GM23338 (cell line): ENCODE data around the gene PHC1. TPM values are rescaled to one million over a fixed set of nuclear protein-coding genes. Genes with fewer than 3 reads are reported as not detected.
A peak's percentile ranks its signal among the peaks of the same experiment; 100 is the strongest.

Experiments used
- ATAC-seq: fragments of 200-7000 bp; cut with Tn5 transposase; 3 replicates; pipeline ENCODE4 v1.9.1; 2020
- DNase-seq: peaks from one replicate; pipeline ENCODE4 v3.0.0-alpha.2; 2015; ENCODE audit warnings: low spot score
- H2AFZ ChIP-seq: fragments of 200-600 bp; sonication (generic); 2 replicates; pipeline ENCODE4 v1.8.0; 2016; ENCODE audit warnings: antibody characterized with exemption, mild to moderate bottlenecking, moderate library complexity
- H3F3A ChIP-seq: fragments of 200-600 bp; sonication (generic); replicated peaks from 2 replicates; pipeline ENCODE4 v1.8.0; 2017; ENCODE audit warnings: antibody characterized with exemption, mixed run types, low read depth
- H3K27ac ChIP-seq: fragments of 200-600 bp; sonication (generic); 2 replicates; pipeline ENCODE4 v1.6.1; 2016; ENCODE audit warnings: low read depth
- H3K27me3 ChIP-seq: fragments of 200-600 bp; sonication (generic); 2 replicates; pipeline ENCODE4 v1.8.0; 2016; ENCODE audit warnings: mild to moderate bottlenecking, mixed run types, moderate library complexity; ENCODE audit not compliant: insufficient read depth
- H3K36me3 ChIP-seq: fragments of 200-600 bp; sonication (generic); 2 replicates; pipeline ENCODE4 v1.8.0; 2016; ENCODE audit warnings: mild to moderate bottlenecking; ENCODE audit not compliant: insufficient read depth
- H3K4me1 ChIP-seq: fragments of 200-600 bp; sonication (generic); 2 replicates; pipeline ENCODE4 v1.8.0; 2016; ENCODE audit warnings: mild to moderate bottlenecking, moderate library complexity; ENCODE audit not compliant: insufficient read depth
- H3K4me2 ChIP-seq: fragments of 200-600 bp; sonication (generic); 2 replicates; pipeline ENCODE4 v1.7.1; 2017; ENCODE audit warnings: mixed run types
- H3K4me3 ChIP-seq: fragments of 200-600 bp; sonication (generic); 2 replicates; pipeline ENCODE4 v1.6.1; 2016; ENCODE audit warnings: mixed run types
- H3K79me2 ChIP-seq: fragments of 200-600 bp; sonication (generic); replicated peaks from 2 replicates; pipeline ENCODE4 v1.8.0; 2017; ENCODE audit warnings: mild to moderate bottlenecking; ENCODE audit not compliant: insufficient read depth
- H3K9me2 ChIP-seq: fragments of 200-600 bp; sonication (generic); 2 replicates; pipeline ENCODE4 v1.8.0; 2017; ENCODE audit not compliant: insufficient read depth
- H4K20me1 ChIP-seq: fragments of 200-600 bp; sonication (generic); replicated peaks from 2 replicates; pipeline ENCODE4 v1.8.0; 2017; ENCODE audit warnings: mild to moderate bottlenecking; ENCODE audit not compliant: insufficient read depth
- H3K27ac Mint-ChIP-seq: 2 replicates; pipeline ENCODE4 v1.8.0; 2020; ENCODE audit warnings: inconsistent platforms, mild to moderate bottlenecking, moderate library complexity, mixed read lengths
- H3K27me3 Mint-ChIP-seq: 3 replicates; pipeline ENCODE4 v1.8.0; 2022; ENCODE audit warnings: low read depth, mild to moderate bottlenecking, moderate library complexity, mixed read lengths, inconsistent platforms; ENCODE audit not compliant: insufficient read depth, poor library complexity
- H3K36me3 Mint-ChIP-seq: 3 replicates; pipeline ENCODE4 v1.8.0; 2021; ENCODE audit warnings: low read depth, mild to moderate bottlenecking, inconsistent platforms, moderate library complexity, mixed read lengths
- H3K4me1 Mint-ChIP-seq: 3 replicates; pipeline ENCODE4 v1.8.0; 2020; ENCODE audit warnings: mild to moderate bottlenecking, inconsistent platforms, mixed read lengths
- H3K4me3 Mint-ChIP-seq: 3 replicates; pipeline ENCODE4 v1.8.0; 2021; ENCODE audit warnings: moderate library complexity, mild to moderate bottlenecking, inconsistent platforms, mixed read lengths
- H3K9me3 Mint-ChIP-seq: 3 replicates; pipeline ENCODE4 v1.8.0; 2020; ENCODE audit warnings: moderate library complexity, mild to moderate bottlenecking, inconsistent platforms, mixed read lengths
- EZH2phosphoT487 ChIP-seq: fragments of 200-600 bp; sonication (generic); IDR thresholded peaks from one replicate; pipeline ENCODE4 v1.8.1; 2018; ENCODE audit warnings: antibody characterized with exemption; ENCODE audit not compliant: unreplicated experiment
- JUNB ChIP-seq: IDR thresholded peaks from one replicate; pipeline ENCODE4 v1.6.1; 2016; ENCODE audit warnings: antibody characterized with exemption; ENCODE audit not compliant: unreplicated experiment
- NANOG ChIP-seq: IDR thresholded peaks from 2 replicates; pipeline ENCODE4 v1.6.1; 2016; ENCODE audit warnings: antibody characterized with exemption, borderline replicate concordance
- POLR2AphosphoS5 ChIP-seq: IDR thresholded peaks from 2 replicates; pipeline ENCODE4 v1.6.1; 2016; ENCODE audit warnings: antibody characterized with exemption, low read depth
- STAT1 ChIP-seq: IDR thresholded peaks from one replicate; pipeline ENCODE4 v1.6.1; 2016; ENCODE audit warnings: antibody characterized with exemption; ENCODE audit not compliant: unreplicated experiment
- ZNF114 ChIP-seq: fragments of 250-450 bp; sonication (Bioruptor Pico); IDR thresholded peaks from 2 replicates; pipeline ENCODE4 v1.5.0; 2020; ENCODE audit warnings: mild to moderate bottlenecking, moderate library complexity
- ZNF331 ChIP-seq: fragments of 250-450 bp; sonication (Bioruptor Pico); IDR thresholded peaks from 2 replicates; pipeline ENCODE4 v1.5.0; 2020; ENCODE audit warnings: low read depth, mild to moderate bottlenecking, moderate library complexity
- polyA plus RNA-seq: library from polyadenylated mRNA; unstranded; fragments of >200 nt; fragmentation: Nextera tagmentation; extraction: Ambion mirVana; gene quantifications from 2 replicates; pipeline ENCODE4 v1.2.1, GENCODE V29; 2016
- total RNA-seq: library from RNA; depleted of rRNA; stranded (reverse); fragments of >200 nt; shearing (Covaris generic); gene quantifications from 2 replicates; pipeline ENCODE4 v1.2.3, GENCODE V29; 2014
- TF ChIP-seq, protein P1 (sequence below): IDR thresholded peaks from 2 replicates; pipeline ENCODE4 v1.6.1; 2016; ENCODE audit warnings: antibody characterized with exemption
- TF ChIP-seq, protein P2 (sequence below): IDR thresholded peaks from one replicate; pipeline ENCODE4 v1.6.1; 2018; ENCODE audit warnings: antibody characterized with exemption; ENCODE audit not compliant: unreplicated experiment
- TF ChIP-seq, protein P3 (sequence below): fragments of 250-450 bp; sonication (Bioruptor Pico); IDR thresholded peaks from 2 replicates; pipeline ENCODE4 v1.5.0; 2020; ENCODE audit warnings: mild to moderate bottlenecking, moderate library complexity

Gene PHC1
- total and polyA plus RNA-seq, 2 experiments from 2014 or later: 303 to 1,069 TPM

DNA sequence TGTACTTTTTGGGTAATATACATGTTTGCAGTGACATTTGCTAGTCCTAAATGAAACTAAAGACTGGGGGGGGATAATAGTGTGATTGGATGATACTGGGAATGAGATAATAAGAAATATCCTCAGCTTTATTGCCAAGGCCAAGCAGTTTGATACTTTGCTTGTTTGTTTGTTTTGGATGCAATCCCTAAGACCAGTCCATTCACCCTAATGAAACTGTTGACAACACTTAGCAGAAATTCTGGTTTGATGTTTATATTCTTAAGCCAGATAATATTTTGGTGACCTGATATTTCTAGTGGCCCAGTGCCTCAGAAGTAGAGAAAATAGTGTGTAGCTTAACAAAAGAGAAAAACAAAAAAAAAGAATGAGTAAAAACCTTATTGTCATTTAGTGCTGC is 1.8 kb downstream of the PHC1 start:
- Histone ChIP-seq H3K27ac (peak overlapping the region; percentile 30; the same call in 1 of the 2 replicates), H3K27me3 (no peaks in the 10 kb centered on the region), H3F3A (peaks cover 16% of the 10 kb centered on the region), H3K4me1 (peaks cover 21% of the 10 kb centered on the region), H2AFZ (no peak overlapping the region), H3K4me3 (peak overlapping the region; percentile 76), H3K9me2 (no peaks in the 10 kb centered on the region), H3K36me3 (peaks cover 51% of the 10 kb centered on the region), H3K4me2 (peak overlapping the region; percentile 82), H4K20me1 (peaks cover 53% of the 10 kb centered on the region), H3K79me2 (peaks cover 65% of the 10 kb centered on the region)
- Mint-ChIP-seq H3K9me3 (no peaks in the 10 kb centered on the region; the same call in 1 of the 3 replicates), H3K27me3 (peaks cover 10% of the 10 kb centered on the region), H3K36me3 (peaks cover 23% of the 10 kb centered on the region), H3K4me3 (no peak overlapping the region), H3K4me1 (peaks cover 36% of the 10 kb centered on the region), H3K27ac (no peak overlapping the region)
- DNase-seq: no peak
- TF ChIP-seq, protein P1, sequence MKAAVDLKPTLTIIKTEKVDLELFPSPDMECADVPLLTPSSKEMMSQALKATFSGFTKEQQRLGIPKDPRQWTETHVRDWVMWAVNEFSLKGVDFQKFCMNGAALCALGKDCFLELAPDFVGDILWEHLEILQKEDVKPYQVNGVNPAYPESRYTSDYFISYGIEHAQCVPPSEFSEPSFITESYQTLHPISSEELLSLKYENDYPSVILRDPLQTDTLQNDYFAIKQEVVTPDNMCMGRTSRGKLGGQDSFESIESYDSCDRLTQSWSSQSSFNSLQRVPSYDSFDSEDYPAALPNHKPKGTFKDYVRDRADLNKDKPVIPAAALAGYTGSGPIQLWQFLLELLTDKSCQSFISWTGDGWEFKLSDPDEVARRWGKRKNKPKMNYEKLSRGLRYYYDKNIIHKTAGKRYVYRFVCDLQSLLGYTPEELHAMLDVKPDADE: no peak
- TF ChIP-seq ZNF331 (no peak), POLR2AphosphoS5 (no peak; the same call in 1 of the 2 replicates), NANOG (no peak), ZNF114 (CRISPR knock-in tag) (no peak), EZH2phosphoT487 (no peak), JUNB (no peak), STAT1 (no peak)
- TF ChIP-seq, protein P2, sequence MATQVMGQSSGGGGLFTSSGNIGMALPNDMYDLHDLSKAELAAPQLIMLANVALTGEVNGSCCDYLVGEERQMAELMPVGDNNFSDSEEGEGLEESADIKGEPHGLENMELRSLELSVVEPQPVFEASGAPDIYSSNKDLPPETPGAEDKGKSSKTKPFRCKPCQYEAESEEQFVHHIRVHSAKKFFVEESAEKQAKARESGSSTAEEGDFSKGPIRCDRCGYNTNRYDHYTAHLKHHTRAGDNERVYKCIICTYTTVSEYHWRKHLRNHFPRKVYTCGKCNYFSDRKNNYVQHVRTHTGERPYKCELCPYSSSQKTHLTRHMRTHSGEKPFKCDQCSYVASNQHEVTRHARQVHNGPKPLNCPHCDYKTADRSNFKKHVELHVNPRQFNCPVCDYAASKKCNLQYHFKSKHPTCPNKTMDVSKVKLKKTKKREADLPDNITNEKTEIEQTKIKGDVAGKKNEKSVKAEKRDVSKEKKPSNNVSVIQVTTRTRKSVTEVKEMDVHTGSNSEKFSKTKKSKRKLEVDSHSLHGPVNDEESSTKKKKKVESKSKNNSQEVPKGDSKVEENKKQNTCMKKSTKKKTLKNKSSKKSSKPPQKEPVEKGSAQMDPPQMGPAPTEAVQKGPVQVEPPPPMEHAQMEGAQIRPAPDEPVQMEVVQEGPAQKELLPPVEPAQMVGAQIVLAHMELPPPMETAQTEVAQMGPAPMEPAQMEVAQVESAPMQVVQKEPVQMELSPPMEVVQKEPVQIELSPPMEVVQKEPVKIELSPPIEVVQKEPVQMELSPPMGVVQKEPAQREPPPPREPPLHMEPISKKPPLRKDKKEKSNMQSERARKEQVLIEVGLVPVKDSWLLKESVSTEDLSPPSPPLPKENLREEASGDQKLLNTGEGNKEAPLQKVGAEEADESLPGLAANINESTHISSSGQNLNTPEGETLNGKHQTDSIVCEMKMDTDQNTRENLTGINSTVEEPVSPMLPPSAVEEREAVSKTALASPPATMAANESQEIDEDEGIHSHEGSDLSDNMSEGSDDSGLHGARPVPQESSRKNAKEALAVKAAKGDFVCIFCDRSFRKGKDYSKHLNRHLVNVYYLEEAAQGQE: no peak
- TF ChIP-seq, protein P3, sequence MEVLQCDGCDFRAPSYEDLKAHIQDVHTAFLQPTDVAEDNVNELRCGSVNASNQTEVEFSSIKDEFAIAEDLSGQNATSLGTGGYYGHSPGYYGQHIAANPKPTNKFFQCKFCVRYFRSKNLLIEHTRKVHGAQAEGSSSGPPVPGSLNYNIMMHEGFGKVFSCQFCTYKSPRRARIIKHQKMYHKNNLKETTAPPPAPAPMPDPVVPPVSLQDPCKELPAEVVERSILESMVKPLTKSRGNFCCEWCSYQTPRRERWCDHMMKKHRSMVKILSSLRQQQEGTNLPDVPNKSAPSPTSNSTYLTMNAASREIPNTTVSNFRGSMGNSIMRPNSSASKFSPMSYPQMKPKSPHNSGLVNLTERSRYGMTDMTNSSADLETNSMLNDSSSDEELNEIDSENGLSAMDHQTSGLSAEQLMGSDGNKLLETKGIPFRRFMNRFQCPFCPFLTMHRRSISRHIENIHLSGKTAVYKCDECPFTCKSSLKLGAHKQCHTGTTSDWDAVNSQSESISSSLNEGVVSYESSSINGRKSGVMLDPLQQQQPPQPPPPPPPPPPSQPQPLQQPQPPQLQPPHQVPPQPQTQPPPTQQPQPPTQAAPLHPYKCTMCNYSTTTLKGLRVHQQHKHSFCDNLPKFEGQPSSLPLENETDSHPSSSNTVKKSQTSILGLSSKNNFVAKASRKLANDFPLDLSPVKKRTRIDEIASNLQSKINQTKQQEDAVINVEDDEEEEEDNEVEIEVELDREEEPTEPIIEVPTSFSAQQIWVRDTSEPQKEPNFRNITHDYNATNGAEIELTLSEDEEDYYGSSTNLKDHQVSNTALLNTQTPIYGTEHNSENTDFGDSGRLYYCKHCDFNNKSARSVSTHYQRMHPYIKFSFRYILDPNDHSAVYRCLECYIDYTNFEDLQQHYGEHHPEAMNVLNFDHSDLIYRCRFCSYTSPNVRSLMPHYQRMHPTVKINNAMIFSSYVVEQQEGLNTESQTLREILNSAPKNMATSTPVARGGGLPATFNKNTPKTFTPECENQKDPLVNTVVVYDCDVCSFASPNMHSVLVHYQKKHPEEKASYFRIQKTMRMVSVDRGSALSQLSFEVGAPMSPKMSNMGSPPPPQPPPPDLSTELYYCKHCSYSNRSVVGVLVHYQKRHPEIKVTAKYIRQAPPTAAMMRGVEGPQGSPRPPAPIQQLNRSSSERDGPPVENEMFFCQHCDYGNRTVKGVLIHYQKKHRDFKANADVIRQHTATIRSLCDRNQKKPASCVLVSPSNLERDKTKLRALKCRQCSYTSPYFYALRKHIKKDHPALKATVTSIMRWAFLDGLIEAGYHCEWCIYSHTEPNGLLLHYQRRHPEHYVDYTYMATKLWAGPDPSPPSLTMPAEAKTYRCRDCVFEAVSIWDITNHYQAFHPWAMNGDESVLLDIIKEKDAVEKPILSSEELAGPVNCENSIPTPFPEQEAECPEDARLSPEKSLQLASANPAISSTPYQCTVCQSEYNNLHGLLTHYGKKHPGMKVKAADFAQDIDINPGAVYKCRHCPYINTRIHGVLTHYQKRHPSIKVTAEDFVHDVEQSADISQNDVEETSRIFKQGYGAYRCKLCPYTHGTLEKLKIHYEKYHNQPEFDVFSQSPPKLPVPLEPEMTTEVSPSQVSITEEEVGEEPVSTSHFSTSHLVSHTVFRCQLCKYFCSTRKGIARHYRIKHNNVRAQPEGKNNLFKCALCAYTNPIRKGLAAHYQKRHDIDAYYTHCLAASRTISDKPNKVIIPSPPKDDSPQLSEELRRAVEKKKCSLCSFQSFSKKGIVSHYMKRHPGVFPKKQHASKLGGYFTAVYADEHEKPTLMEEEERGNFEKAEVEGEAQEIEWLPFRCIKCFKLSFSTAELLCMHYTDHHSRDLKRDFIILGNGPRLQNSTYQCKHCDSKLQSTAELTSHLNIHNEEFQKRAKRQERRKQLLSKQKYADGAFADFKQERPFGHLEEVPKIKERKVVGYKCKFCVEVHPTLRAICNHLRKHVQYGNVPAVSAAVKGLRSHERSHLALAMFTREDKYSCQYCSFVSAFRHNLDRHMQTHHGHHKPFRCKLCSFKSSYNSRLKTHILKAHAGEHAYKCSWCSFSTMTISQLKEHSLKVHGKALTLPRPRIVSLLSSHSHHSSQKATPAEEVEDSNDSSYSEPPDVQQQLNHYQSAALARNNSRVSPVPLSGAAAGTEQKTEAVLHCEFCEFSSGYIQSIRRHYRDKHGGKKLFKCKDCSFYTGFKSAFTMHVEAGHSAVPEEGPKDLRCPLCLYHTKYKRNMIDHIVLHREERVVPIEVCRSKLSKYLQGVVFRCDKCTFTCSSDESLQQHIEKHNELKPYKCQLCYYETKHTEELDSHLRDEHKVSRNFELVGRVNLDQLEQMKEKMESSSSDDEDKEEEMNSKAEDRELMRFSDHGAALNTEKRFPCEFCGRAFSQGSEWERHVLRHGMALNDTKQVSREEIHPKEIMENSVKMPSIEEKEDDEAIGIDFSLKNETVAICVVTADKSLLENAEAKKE (CRISPR knock-in tag): no peak
- ATAC-seq: no peak
